HG02571 (cell line): ENCODE data around the gene ABCA12.

Experiments
- ATAC-seq: cut with Tn5 transposase; IDR thresholded peaks from one replicate; pipeline ENCODE4 v1.9.1; 2021; ENCODE audit warnings: mild to moderate bottlenecking, moderate library complexity; ENCODE audit not compliant: unreplicated experiment

ABCA12 gene

GRCh38 chr2:215136669-215137328 lies 1.6 kb downstream of the ABCA12 start:
- peak; percentile 57 for ATAC-seq

GRCh38 chr2:215120401-215120800 lies 18.0 kb downstream of the ABCA12 start:
- ATAC-seq = no peak

- ATAC-seq = no peak
These were observed 18.6 kb downstream of the ABCA12 start for GRCh38 chr2:215119847-215120246.

GRCh38 chr2:215110918-215111317 lies 27.5 kb downstream of the ABCA12 start:
- no peak for ATAC-seq

- no peak for ATAC-seq
These were observed 31.0 kb downstream of the ABCA12 start for GRCh38 chr2:215107216-215108056.

GRCh38 chr2:215105607-215106354 lies 32.6 kb downstream of the ABCA12 start:
- no peak for ATAC-seq

- ATAC-seq = no peak
These were observed 34.2 kb downstream of the ABCA12 start for GRCh38 chr2:215104226-215104625.

GRCh38 chr2:215098875-215099274 lies 39.6 kb downstream of the ABCA12 start:
- ATAC-seq = no peak

- ATAC-seq = no peak
These were observed 54.3 kb downstream of the ABCA12 start for GRCh38 chr2:215084080-215084479.

GRCh38 chr2:215083146-215083545 lies 55.3 kb downstream of the ABCA12 start:
- ATAC-seq = no peak

- ATAC-seq = no peak
These were observed 56.0 kb downstream of the ABCA12 start for GRCh38 chr2:215082446-215082845.

GRCh38 chr2:215080545-215080944 lies 57.9 kb downstream of the ABCA12 start:
- ATAC-seq = no peak

GRCh38 chr2:215071676-215072075 lies 66.8 kb downstream of the ABCA12 start:
- no peak for ATAC-seq

GRCh38 chr2:215068399-215068798 lies 70.0 kb downstream of the ABCA12 start:
- no peak for ATAC-seq

- no peak for ATAC-seq
These were observed 72.3 kb downstream of the ABCA12 start for GRCh38 chr2:215066124-215066523.

GRCh38 chr2:215063526-215063925 lies 74.9 kb downstream of the ABCA12 start:
- no peak for ATAC-seq

- no peak for ATAC-seq
These were observed 77.4 kb downstream of the ABCA12 start for GRCh38 chr2:215060861-215061536.

- ATAC-seq = no peak
These were observed 78.7 kb downstream of the ABCA12 start for GRCh38 chr2:215059724-215060123.

GRCh38 chr2:215055891-215056290 lies 82.5 kb downstream of the ABCA12 start:
- ATAC-seq = no peak

- no peak for ATAC-seq
These were observed 85.6 kb downstream of the ABCA12 start for GRCh38 chr2:215052810-215053209.

GRCh38 chr2:215052404-215052803 lies 86.0 kb downstream of the ABCA12 start:
- no peak for ATAC-seq
